Stimulated activated CD8-positive, alpha-beta memory T cell treated with anti-CD3 and anti-CD28 coated beads, Interleukin-15, amount 100 ng/mL, for 48 hours (primary cell): ENCODE measurements around the gene FAM227B.
"Not testable (repeated sequence)": the region's sequence is repeated elsewhere in the genome, so short reads cannot be mapped to it uniquely, and the experiment has no call there.

ENCODE experiments used
- DNase-seq, 2 donors: peaks; one replicate each; pipeline ENCODE4 v3.0.0-alpha.2; 2020; ENCODE audit warnings: low read depth in 2 of 2

Gene FAM227B

DNA sequence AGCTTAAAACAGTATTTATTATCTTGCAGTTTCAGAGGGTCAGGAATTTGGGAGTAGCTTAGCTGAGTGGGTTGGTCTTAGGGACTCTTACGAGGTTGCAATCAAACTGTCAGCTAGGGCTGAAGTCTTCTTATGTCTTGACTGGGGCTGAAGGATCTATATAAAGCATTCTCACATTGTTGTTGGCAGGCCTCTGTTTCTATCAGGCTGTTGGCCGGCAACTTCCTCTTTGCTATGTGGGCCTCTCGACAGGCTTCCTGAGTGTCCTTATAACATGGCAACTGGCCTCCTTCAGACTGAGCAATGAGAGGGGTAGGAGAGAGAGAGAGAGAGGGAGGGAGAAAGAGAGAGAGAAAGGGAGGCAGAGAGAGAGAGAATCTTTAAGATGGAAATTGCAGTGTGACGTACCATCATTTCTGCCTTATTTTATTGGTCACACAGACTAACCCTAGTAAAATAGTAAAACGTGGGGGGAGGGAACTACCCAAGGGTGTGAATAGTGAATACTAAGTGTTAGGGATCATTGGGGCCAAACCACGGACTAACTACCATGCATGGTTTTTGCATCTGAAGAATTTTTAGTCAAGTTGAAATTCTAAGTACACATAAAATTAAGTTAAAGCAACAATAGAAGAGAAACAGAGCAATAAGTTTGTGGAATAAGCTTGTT lies 181.5 kb downstream of the FAM227B start:
- no peak for DNase-seq

DNA sequence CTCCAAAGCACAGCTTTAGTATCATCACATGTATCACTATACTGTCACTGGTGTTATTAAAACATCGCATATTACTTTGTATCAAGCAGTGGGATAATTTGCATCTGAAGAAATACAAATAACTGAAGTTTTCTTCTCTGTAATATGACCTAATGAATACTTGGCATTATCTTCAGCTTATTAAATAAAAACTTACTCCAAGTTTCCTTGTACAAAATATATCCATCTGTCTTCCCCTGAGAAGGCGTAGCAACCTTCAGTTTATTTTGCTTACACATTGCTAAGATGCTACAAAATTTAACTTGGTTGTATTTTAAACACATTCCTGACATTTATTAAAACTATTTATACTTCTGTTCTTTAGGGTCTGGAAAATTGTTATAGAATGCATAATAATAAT lies 183.9 kb downstream of the FAM227B start:
- no peak for DNase-seq

DNA sequence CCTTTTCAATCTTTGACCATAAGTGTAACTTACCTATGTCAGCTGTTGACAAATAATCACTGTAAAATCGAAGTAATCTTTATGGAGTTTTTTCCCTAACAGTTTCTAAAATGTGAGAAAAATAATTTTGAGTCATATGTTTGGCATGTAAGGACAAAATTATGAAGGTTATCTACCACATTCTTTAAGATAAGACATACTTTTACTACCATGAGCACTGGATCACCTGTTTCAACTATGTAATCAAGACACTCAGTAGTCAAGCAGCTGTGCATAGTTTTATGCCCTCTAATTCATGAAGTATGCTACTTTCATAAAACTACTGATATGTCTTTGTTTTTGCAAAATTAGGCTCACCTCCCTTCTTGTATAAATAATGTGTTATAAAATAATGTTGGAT lies 185.4 kb downstream of the FAM227B start:
- DNase-seq = no peak

DNA sequence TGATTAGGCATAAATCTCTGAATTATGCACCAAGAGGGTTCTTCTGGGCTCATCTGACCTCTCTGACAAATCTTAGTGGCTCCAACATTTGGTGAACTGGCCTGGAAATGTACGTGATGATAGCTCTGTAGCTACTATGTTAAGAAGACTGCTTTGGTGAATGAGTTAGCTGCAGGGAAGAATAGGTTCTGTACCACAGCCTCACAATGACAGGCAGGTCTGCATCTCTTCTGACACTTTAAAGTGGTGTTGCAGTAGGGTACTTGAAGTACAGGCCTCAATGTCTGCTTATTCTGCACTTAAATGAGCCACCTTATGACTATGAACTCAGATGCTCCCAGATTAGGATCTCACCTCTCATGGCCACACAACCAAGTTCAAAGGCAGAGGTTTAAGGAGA lies 190.6 kb downstream of the FAM227B start:
- no peak for DNase-seq

DNA sequence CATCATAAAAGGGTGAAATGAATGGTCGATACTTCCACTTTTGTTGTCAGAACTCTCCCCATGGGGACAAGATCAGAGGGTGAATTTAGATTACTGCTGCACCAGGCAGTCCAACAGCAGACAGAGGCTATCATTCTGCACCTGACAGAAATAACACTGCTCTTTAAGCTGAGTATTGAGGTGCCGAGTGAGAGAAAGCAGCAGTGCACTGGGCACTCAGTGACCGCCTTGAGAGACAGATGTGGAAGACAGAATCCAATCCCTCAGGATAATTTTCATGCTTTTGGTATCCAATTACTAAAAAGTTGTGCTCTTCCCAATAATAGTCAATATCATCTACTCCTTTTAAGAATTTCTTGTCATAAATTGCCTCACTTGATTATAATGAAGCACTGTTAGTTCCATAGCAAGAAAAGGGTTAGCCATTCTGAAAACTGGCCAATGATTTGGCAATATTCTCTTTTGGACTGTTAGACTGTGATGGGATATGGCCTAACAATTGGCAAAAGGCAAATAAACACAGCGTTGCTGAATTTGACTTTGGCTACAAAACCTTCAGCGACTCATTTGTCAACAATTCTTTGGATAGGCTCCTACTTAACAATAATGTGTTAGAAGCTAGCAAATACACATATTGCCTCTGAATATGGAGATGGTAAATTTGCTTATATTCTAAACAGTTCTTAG lies 192.1 kb downstream of the FAM227B start:
- DNase-seq = no peak

DNA sequence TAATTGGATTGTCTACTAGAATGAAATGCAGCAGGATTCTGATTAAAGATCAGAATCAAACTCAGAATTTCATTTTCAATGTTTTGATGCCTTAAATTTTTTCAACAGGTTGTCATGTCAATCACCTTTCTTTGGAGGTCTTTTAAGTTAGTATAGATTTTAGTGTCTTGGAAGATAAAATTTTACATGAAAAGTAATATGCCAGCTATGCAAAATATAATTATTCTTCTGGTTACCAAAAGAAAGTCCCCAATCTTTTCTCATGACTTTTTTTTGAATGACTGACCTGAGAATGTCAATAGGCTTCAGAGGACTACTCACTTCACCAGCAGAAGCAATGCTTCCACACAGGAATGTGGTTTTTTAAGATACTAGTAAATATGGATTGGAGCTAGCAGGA lies 193.2 kb downstream of the FAM227B start:
- no peak for DNase-seq

DNA sequence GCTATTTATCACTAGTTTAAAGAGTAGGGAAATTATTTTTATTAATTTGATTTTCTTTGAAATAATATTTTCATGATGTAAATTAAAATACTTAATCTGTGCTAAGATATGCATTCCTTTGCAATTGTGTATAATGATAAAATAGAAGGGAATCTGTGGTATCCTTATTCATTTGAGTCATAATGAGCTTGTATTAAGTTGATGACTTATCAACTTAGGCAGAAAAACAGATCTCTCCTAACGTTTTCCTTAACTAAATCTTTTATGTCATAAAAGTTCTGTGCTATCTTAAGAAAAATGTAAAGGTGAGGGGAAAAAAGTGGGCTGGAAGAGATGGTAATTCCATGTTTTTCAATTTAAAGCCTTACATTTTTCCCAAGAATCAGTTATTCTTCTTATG lies 195.7 kb downstream of the FAM227B start:
- no peak for DNase-seq

DNA sequence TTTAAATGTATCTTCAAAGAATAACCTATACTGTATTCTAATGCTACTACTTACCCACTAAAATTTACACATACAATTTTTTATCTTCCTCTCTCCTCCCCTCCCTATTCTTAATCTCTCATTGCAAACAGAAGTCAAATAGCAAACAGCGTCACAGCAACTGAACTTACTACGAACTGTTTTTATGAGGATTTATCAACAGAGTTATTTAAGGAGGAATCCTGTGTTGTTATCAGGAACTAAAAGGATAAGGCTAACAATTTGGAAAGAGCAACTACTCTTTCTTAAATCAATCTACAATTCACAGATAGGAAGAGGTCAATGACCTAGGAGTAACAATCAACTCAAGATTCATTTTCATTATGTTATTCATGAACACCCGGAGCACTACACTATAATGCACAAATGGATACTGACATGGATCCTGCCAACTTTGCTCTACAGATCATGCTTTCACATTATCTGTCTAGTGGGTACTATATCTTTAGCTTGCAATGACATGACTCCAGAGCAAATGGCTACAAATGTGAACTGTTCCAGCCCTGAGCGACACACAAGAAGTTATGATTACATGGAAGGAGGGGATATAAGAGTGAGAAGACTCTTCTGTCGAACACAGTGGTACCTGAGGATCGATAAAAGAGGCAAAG lies 196.6 kb downstream of the FAM227B start:
- no peak for DNase-seq

DNA sequence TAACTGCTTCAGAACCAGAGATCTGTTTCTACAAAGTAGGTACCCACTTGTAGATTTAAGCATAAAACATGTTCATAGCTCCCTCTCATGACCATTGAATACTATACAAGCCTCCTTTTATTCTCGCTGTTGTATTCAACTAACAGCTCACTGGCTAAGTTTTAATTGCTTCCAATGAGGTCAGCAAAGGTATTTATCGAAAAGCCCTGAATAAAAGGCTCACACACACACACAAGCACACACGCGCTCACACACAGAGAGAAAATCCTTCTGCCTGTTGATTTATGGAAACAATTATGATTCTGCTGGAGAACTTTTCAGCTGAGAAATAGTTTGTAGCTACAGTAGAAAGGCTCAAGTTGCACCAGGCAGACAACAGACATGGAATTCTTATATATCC lies 197.6 kb downstream of the FAM227B start, which contains the start of gene FGF7:
TSS of gene FGF7 (plus strand) at position 222 of the 400 bp plus-strand sequence. CDS start 1,056 bp downstream, outside the sequence.
- DNase-seq = no peak

DNA sequence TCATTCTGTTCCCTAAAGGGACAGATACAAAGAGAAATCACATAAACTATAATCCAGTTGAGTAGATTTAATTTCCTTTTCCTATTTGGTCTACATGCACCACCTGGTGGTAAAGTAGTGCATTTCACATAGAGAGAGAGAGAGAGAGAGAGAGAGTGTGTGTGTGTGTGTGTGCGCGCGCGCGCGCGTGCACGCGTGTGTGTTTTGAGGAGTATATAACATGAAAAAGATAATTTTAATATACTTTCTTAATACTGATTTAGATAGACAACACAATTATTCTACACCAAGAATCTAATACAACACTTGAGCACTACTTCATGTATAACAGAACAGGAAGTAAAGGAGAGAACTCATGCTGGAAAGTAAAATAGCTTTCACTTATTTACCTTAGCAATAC lies 198.6 kb downstream of the FAM227B start:
- DNase-seq = no peak

DNA sequence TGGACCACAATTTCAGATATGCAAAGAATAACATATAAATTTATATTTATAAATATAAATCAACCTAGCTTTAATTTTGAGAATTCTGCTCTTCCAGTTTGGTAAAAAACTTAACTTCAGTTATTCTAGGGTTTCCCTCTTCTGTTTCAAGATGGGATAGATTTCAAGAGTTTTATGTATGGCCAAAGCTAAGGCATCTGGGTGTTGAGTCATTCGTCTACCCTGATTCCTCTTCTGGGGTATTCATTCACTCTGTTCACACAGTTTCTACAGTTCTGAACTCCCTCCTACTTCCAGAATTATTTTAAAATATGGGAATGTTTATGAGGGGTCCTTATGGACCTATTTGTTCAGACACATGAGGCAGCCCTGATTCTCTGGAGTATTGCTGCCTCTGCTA lies 201.8 kb downstream of the FAM227B start:
- DNase-seq = no peak

DNA sequence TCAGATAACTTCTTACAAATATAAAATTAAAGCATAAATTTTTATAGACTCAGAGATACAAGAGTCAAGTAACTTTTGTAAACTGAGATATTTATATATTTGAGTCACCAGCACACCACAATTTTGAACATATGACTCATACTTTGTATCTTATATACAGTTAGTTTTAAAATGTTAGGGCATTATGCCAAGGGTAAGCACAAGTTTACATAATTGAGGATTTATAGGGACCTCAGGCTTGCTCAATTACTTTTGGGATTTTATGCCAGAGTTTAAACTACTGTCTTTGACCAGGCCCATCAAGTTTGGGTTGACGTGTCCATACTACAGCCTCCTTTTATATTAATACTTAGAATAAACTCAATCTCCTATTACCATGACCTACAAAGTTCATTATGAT lies 205.0 kb downstream of the FAM227B start:
- no peak for DNase-seq

DNA sequence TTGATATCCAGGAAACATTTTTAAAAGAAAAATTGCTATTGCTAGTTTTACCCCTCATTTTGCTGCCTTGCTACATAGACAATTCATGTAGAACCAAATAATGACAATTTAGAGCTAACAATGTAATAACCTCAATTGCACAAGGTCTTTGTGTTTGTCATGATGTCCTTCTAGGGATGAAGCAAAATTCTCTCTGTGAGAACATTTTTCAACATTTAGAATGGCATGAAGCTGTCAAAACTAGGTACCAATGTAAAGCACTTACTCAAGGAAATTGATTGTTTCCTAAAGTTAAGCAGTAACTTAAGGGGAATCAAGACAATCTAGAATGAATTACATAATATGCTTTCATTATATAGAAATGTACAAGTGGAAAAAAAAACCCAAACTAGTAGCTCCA lies 205.5 kb downstream of the FAM227B start:
- no peak for DNase-seq

DNA sequence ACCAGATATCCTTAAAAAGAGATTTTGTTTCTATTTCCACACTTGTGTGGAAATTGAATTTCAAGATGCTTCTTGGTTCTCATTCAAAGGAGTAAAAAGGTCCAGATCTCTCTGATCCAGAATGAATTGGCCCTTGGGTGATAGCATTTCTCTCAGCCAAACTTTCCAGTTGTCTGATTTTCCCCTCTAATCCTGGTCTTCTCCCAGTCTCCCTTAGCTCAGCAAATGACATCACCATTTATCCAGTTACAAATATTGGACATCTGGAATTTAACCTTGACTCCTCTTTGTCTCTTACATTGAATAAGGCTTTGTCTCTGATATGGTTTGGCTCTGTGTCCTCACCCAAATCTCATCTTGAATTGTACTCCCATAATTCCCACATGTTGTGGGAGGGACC lies 207.8 kb downstream of the FAM227B start:
- no peak for DNase-seq

DNA sequence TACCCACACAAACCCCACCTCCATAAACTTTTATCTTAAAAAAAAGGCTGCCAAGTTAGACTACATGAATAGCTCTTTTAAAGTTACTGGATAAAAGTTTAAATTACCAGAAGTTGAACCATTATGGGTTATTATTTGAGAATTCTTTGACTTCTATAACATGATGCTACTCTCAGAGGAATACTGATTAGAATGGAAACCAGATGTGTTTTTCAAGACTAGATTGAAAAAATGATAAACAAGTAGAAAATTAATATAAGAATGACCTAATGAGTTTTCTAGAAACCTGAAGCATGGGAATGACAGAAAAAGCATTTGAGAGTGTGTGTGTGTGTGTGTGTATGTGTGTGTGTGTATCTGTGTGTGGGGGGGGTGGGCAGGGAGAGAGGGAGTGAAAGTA lies 210.0 kb downstream of the FAM227B start:
- no peak for DNase-seq

DNA sequence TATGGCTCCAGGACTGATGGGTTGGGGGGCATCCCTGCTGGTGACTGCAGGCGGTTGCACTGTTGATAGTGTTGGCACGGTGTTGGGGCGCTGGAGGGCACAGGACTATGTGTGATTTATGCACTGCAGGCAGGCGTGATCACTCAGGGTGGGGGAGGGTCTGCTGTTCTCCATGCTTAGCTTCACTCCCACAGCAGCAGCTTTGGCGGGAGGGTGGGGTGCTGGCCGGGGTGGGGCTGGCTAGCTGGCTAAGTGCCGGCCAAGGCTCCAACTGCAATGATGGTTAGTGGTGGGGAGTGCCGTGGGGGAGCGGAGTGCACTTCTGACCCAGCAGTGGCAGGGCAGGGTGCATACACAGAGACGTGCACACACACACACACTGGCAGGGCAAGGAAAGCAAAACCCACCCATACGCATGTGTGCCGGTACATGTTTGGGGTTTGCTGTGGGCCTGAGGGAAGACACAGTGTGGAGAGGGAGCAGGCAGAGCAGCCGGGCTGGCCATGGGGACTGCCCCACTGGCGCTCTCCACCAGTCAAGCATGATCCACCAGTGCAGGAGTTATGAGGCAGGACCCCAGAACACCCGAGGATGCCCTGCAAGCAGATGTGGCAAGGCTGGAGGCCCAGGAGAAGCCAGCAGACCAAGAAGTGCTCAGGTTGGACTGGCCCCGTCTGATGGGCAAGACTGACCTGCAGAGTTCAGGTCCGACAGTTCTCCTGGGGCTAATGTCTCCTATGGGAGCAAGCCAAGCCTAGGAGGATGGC lies 214.1 kb downstream of the FAM227B start:
- DNase-seq = no peak

DNA sequence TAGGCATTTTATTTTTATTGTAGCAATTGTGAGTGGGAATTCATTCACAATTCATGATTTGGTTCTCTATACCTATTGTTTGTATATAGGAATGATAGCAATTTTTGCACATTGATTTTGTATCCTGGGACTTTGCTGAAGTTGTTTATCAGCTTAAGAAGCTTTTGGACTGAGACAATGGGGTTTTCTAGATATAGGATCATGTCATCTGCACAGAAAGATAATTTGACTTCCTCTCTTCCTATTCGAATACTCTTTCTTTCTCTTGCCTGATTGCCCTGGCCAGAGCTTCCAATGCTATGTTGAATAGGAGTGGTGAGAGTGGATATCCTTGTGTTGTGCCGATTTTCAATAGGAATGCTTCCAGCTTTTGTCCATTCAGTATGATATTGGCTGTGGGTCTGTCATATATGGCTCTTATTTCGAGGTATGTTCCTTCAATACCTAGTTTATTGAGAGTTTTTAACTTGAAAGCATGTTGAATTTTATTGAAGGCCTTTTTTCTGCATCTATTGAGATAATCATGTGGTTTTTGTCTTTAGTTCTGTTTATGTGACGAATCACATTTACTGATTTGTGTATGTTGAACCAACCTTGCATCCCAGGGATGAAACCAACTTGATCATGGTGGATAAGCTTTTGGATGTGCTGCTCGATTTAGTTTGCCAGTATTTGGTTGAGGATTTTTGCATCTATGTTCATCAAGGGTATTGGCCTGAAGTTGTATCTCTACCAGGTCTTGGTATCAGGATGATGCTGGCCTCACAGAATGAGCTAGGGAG lies 217.9 kb downstream of the FAM227B start:
- not testable (repeated sequence) for DNase-seq

DNA sequence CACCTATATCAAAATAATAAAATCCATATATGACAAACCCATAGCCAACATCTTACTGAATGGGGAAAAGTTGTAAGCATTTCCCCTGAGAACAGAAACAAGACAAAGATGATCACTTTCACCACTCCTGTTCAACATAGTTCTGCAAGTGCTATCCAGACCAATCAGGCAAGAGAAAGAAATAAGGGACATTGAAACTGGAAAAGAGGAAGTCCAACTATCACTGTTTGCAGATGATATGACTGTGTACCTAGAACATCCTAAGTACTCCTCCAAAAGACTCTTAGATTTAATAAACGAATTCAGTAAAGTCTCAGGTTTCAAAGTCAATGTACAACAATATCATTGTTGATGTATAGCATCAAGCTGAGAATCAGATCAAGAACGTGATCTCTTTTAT lies 233.1 kb downstream of the FAM227B start:
- no peak for DNase-seq

DNA sequence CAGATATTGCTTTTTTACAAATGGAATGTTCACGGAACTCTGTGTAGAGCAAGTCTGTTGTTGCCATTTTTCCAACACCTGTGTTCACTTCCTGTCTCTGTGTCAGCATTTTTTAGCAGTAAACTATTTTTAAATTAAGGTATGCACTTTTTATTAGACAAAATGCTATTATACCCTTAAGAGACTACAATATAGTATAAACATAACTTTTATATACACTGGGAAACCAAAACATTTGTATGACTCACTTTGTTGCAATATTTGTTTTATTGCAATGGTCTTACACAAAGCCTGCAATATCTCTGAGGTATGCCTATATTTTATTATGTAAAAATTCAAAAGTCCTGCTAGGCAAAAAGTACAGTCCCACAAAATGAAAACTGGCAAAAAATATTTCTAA lies 237.4 kb downstream of the FAM227B start:
- DNase-seq = no peak

DNA sequence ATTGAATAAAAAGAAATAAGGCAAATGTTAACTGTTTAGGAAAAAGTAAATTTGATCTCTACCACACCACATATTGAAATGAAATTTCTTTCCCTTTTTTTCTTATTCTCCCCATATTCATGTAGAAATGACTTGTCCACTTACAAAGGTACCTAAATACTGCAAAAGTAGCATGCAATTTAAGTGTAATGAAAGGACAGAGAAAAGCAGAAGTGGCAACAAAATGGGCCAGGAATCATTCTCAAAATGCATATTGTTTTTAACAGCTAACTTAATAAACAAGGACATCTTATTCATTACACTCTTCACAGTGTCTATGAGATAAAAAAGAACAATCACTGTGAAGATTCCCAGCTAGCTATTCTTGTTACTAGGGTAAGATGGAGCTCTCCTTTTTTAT lies 238.2 kb downstream of the FAM227B start:
- no peak for DNase-seq

DNA sequence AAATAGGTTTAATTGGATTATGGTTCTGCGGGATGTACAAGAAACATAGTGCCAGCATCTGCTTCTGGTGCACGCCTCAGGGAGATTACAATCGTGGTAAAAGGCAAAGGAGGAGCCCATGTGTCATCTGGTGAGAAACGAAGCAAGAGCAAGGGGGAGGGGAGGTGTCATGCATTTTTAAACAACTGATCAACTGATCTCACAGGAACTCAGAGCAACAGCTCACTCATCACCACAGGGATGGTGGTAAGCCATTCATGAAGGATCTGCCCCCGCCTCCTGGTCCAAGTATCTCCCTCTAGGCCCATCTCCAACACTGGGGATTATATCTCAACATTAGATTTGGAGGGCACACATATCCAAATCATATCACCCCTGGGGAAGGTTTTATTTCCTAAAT lies 239.7 kb downstream of the FAM227B start:
- DNase-seq = no peak

DNA sequence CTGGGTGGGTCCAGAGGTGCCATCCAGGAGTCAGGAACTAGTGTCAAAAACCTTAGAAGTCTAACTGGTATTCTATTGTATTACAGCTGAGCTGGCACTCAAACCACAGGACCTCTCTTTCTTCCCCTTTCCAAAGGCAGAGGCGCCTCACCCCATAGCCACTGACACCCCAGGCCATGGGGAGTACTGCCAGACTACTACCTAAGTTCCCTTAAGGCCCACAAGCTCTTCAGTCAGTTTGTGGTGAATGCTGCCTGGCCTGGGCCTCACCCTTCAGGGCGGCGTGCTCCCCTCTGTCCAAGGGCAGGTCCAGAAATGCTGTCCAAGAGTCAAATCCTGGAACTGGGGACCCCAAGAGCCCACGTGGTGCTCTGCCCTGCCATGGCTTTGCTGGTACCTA lies 240.6 kb downstream of the FAM227B start:
- DNase-seq = no peak
